HG03342 (cell line): ENCODE measurements around the gene TMEM191B.
"Not testable (repeated sequence)": the region's sequence is repeated elsewhere in the genome, so short reads cannot be mapped to it uniquely, and the experiment has no call there.

Experiments used
- ATAC-seq: cut with Tn5 transposase; IDR thresholded peaks from one replicate; pipeline ENCODE4 v1.9.1; 2021; ENCODE audit warnings: mild to moderate bottlenecking, moderate library complexity; ENCODE audit not compliant: unreplicated experiment

Gene TMEM191B

GRCh38 chr22:18527752-18528596 is at the start of gene TMEM191B:
Gene TMEM191B (plus strand): TSS chr22:18527802. CDS start chr22:18527981, 179 bp downstream.
- peak; percentile 15 for ATAC-seq

- not testable (repeated sequence) for ATAC-seq
These were observed 31.4 kb upstream of the TMEM191B start for GRCh38 chr22:18496227-18496626.

- not testable (repeated sequence) for ATAC-seq
These were observed 16.3 kb upstream of the TMEM191B start for GRCh38 chr22:18511327-18511726.

- not testable (repeated sequence) for ATAC-seq
These were observed 15.2 kb upstream of the TMEM191B start for GRCh38 chr22:18512378-18512777.

- ATAC-seq = not testable (repeated sequence)
These were observed 14.1 kb upstream of the TMEM191B start for GRCh38 chr22:18513454-18513853.

- not testable (repeated sequence) for ATAC-seq
These were observed 9.5 kb upstream of the TMEM191B start, which contains the start of gene GGTLC3 for GRCh38 chr22:18518061-18518460. Gene GGTLC3 (minus strand): TSS chr22:18518161. CDS start chr22:18517897, 264 bp downstream.

- not testable (repeated sequence) for ATAC-seq
These were observed 4.8 kb upstream of the TMEM191B start for GRCh38 chr22:18522762-18523161.

GRCh38 chr22:18523328-18523727 is 4.3 kb upstream of the TMEM191B start:
- ATAC-seq = not testable (repeated sequence)

- peak; percentile 72 for ATAC-seq
These were observed 1.2 kb downstream of the TMEM191B start for GRCh38 chr22:18528597-18529415.

- ATAC-seq = peak; percentile 1
These were observed 2.0 kb downstream of the TMEM191B start for GRCh38 chr22:18529416-18530145.

GRCh38 chr22:18533633-18534032 is 6.0 kb downstream of the TMEM191B start:
- ATAC-seq = not testable (repeated sequence)

- not testable (repeated sequence) for ATAC-seq
These were observed 6.7 kb downstream of the TMEM191B start for GRCh38 chr22:18534315-18534714.

GRCh38 chr22:18539994-18540393 is 12.4 kb downstream of the TMEM191B start:
- ATAC-seq = not testable (repeated sequence)

- not testable (repeated sequence) for ATAC-seq
These were observed 15.8 kb downstream of the TMEM191B start for GRCh38 chr22:18543400-18543799.

GRCh38 chr22:18544615-18545014 is 17.0 kb downstream of the TMEM191B start:
- ATAC-seq = not testable (repeated sequence)

- not testable (repeated sequence) for ATAC-seq
These were observed 22.0 kb downstream of the TMEM191B start for GRCh38 chr22:18549458-18550179.

- not testable (repeated sequence) for ATAC-seq
These were observed 23.4 kb downstream of the TMEM191B start for GRCh38 chr22:18551046-18551445.

- not testable (repeated sequence) for ATAC-seq
These were observed 25.4 kb downstream of the TMEM191B start for GRCh38 chr22:18552839-18553597.
